IgD-negative memory B cell (primary cell): Measurements from ENCODE around the gene ZNF687. TPM values are rescaled to one million over a fixed set of nuclear protein-coding genes. Genes with fewer than 3 reads are reported as not detected.
"Not testable (repeated sequence)": the region's sequence is repeated elsewhere in the genome, so short reads cannot be mapped to it uniquely, and the experiment has no call there.

Source experiments
- H3K27ac Mint-ChIP-seq, 3 donors: one replicate each; pipeline ENCODE4 v1.8.0; 2020 to 2022; ENCODE audit warnings: mild to moderate bottlenecking in 3 of 3, mixed read lengths in 3 of 3, moderate library complexity in 1 of 3
- H3K27me3 Mint-ChIP-seq: one replicate; pipeline ENCODE4 v1.8.0; 2021; ENCODE audit warnings: mixed read lengths
- H3K36me3 Mint-ChIP-seq: one replicate; pipeline ENCODE4 v1.8.0; 2020; ENCODE audit warnings: mild to moderate bottlenecking, mixed read lengths
- H3K4me1 Mint-ChIP-seq, 3 donors: one replicate each; pipeline ENCODE4 v1.8.0; 2020 to 2022; ENCODE audit warnings: mixed read lengths in 3 of 3, mild to moderate bottlenecking in 1 of 3
- H3K4me3 Mint-ChIP-seq, 4 donors: one replicate each; pipeline ENCODE4 v1.8.0; 2020 to 2022; ENCODE audit warnings: mild to moderate bottlenecking in 4 of 4, mixed read lengths in 4 of 4, moderate library complexity in 3 of 4
- H3K9me3 Mint-ChIP-seq, 3 donors: one replicate each; pipeline ENCODE4 v1.8.0; 2020 to 2021; ENCODE audit warnings: mixed read lengths in 3 of 3, mild to moderate bottlenecking in 1 of 3
- polyA plus RNA-seq: library from polyadenylated mRNA; unstranded; fragments of 300-500 nt; fragmentation: Illumina TruSeq; gene quantifications from one replicate; pipeline ENCODE4 v1.2.3, GENCODE V29; 2021

The ZNF687 gene
- polyA plus RNA-seq, 1 donor from 2014 or later: 3.0 TPM

DNA sequence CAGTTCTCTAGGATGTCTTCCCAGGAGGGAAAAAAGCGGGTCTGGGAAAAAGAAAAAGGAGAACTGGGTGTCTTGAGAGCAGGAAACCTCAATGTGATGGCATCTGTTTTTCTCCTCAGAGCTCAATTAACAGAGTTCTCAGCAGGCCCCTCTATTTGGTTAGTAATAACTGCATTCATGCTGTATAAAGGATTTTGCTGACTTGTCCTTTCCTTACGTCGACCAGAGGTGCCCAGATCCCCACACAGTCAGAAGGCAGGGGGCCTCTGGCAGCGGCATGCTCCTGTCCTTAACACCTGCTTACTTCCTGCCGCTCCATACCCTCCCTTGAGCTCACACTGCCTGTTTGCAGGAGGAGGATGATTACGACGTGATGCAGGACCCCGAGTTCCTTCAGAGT, 15.3 kb upstream of the ZNF687 start:
- no peak overlapping the region for H3K4me3 Mint-ChIP-seq

DNA sequence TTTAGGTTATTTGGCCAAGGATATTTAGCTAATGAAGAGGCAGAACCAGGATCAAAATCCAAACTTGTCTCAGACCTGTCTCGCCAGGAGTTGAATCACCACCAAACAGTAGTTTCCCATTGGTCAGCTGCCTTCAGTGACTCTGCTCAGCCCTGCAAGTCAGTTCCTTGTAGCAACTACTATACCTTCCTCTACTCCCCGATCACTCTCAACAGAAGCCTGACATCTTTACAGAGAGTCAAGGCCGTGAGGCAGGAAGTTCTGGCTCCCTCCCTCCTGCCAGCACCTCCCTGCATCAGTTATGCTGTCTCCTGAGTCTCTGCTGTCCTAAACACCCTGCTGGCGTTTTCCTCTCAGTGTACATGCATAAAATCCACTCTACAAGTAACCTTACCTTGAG, 14.3 kb upstream of the ZNF687 start:
- Mint-ChIP-seq H3K27ac (no peak overlapping the region), H3K27me3 (no peaks in the 10 kb centered on the region), H3K9me3 (no peaks in the 10 kb centered on the region), H3K4me1 (peaks cover 5% of the 10 kb centered on the region in 3 donors), H3K36me3 (peaks cover 6% of the 10 kb centered on the region), H3K4me3 (no peak overlapping the region)

More for the DNA sequence above, 15.3 kb upstream of the ZNF687 start:
- Mint-ChIP-seq H3K9me3 (no peaks in the 10 kb centered on the region), H3K4me1 (peaks cover 5% of the 10 kb centered on the region in 3 donors), H3K27ac (peak overlapping the region in 1 of 3 donors; percentile 52), H3K27me3 (no peaks in the 10 kb centered on the region), H3K36me3 (peaks cover 5% of the 10 kb centered on the region)

DNA sequence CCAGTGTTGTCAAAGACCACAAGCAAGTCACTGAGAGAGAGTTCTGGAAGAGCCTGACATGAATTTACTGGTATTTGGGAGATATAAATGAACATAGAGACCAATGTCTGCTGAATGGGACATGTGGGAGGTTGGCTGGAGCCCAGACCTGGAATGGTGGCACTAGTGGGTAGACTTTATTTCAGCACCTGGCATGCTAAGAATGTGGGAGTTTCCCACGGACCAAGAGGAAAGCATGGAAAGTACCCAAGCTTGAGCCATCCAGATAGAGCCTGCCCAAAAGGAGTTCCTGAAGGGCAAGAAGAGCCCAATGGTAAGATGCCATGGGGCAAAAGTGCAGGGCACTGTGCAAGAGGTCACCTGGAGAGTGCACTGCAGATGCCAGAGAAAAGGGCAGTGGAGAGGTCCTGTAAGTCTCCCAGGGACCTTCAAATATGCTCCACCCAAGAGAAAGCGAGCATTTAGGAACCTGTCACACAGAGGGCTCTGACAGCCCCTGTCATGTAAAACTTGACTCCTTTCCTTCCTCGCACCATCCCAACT, 8.1 kb upstream of the ZNF687 start:
- H3K4me1 Mint-ChIP-seq: peaks cover 12 to 19% (median 14%) of the 10 kb centered on the region in 3 donors
- no peaks in the 10 kb centered on the region for H3K27me3 Mint-ChIP-seq
- H3K9me3 Mint-ChIP-seq: no peaks in the 10 kb centered on the region
- H3K4me3 Mint-ChIP-seq: peak overlapping the region in 2 of 4 donors; percentile 17 to 24
- no peak overlapping the region for H3K27ac Mint-ChIP-seq
- H3K36me3 Mint-ChIP-seq: peaks cover 7% of the 10 kb centered on the region

DNA sequence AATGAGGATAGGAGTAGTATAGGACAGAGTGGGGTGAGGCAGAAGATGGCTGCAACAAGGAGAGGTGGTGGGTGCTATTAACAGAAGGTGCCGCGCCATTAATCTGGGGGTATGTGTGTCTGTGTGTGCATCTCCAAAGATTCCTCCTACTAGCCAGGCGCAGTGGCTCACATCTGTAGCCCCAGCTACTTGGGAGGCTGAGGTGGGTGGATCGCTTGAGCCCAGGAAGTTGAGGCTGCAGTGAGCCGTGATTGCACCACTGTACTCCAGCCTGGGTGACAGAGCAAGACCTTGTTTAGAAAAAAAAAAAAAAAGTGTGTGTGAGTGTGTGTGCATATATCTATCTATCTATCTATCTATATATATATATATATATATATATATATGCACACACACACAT, 6.8 kb upstream of the ZNF687 start:
- not testable (repeated sequence) for H3K27me3 Mint-ChIP-seq, H3K36me3 Mint-ChIP-seq, H3K4me3 Mint-ChIP-seq, H3K9me3 Mint-ChIP-seq, H3K27ac Mint-ChIP-seq
- peaks cover 12 to 20% (median 14%) of the 10 kb centered on the region in 3 donors for H3K4me1 Mint-ChIP-seq

DNA sequence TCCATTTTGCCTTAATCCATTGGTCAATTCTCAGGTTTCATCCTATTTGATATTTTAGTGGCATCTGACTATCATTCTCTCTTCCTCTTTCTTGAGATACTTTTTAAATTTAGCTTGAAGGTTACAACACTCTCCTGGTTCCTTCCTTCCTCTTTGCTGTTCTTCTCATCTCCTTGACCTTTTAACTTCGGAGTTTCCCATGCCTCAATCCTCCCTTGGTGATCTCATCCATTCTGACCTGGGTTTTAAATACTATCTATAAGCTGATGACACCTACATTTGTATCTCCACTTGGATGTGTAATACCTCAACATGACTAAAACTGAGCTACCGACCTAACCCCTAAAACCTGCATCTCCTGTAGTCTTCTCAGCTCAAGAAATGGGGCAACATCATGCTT, 4.8 kb upstream of the ZNF687 start:
- peaks cover 14 to 23% (median 18%) of the 10 kb centered on the region in 3 donors for H3K4me1 Mint-ChIP-seq

DNA sequence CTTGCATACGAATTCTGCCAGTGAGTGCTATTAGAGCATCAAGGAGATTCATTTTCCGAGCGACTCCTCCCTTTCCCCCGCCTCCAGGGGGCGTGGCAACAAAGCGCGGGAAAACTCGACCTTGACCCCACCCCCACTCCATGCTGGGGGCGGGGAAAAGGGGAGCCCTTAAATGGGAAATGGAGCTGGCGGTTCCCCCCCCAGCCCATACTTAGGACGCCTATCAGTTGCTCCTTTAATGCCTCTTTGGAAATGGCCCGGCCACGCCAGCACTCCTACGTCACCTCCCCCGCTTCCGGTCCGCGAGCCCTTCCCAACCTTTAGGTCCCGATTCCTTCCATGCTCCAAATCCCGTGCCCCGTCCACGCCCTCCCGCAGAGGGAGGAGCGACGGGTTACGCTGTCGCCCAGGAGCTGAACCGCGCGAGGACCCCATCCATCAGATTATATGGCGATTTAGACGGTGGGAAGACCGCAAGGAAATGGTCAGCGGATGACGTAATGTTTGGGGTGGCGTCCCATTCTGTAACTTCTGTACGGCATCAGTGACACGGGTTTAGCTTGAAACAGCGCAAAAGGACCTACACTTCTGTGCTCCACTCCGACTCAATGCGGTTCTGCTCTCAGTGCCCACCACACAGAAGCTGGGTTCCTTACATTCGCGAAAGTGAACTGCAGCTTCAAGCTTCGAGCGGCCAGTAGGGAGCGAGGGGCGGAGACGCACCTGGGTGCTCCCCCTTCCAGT, 702 bp upstream of the ZNF687 start:
- peaks cover 28 to 34% (median 32%) of the 10 kb centered on the region in 3 donors for H3K4me1 Mint-ChIP-seq
- peaks cover 3% of the 10 kb centered on the region for H3K36me3 Mint-ChIP-seq
- peak overlapping the region; percentile 91 to 99 (median 98) for H3K4me3 Mint-ChIP-seq
- H3K27ac Mint-ChIP-seq: peak overlapping the region; percentile 91 to 99 (median 93)
- H3K27me3 Mint-ChIP-seq: no peaks in the 10 kb centered on the region
- no peaks in the 10 kb centered on the region for H3K9me3 Mint-ChIP-seq

More for the DNA sequence above, 4.8 kb upstream of the ZNF687 start:
- H3K4me3 Mint-ChIP-seq: peak overlapping the region; percentile 44 to 86 (median 64)
- peak overlapping the region; percentile 15 to 81 (median 50) for H3K27ac Mint-ChIP-seq
- no peaks in the 10 kb centered on the region for H3K27me3 Mint-ChIP-seq
- H3K36me3 Mint-ChIP-seq: peaks cover 5% of the 10 kb centered on the region
- H3K9me3 Mint-ChIP-seq: no peaks in the 10 kb centered on the region

DNA sequence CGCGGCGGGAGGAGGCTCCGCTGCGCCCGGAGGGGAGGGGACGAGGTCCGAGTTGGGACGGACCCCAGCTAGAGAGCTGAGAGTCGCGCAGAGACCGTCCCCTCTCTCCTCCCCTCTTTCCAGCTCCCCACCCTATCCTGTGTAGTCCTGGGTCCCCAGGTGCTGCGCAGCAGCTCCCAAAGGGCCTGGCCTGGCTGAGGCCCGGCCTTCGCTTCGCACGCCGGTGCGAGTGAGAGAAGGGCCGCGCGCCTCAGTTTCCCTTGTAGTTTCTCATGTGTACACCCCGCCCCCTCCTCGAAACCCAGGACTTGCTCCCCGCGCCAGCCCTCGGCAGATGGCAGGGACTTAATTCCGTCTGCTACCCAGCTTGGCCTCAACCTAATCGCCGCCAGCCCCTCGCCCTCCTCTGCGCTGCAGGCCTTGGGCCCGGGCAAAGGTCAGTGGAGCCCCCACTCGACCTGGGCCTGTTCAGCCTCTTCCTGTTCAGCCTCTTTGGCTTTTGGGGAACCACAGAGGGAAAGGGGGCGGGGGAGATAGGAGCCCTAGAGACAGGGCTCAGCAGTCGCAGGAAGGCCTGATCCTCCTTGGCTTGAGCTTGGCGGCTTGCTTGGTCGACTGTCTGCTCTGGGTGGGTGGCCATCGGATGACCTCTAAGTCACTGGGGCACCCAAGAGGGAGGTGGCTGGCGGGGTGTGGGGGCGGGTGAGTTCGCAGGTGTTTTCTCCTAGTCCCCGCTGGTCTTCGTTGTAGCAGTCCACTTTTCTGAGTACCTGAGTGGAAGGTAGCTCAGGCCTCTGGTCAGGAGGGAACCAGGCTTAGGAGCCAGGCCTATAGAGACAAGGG, 1.0 kb downstream of the ZNF687 start:
- no peaks in the 10 kb centered on the region for H3K36me3 Mint-ChIP-seq
- H3K27ac Mint-ChIP-seq: peak overlapping the region; percentile 93 to 97 (median 95)
- no peaks in the 10 kb centered on the region for H3K27me3 Mint-ChIP-seq
- peak overlapping the region; percentile 91 to 99 (median 98) for H3K4me3 Mint-ChIP-seq
- H3K4me1 Mint-ChIP-seq: peaks cover 15 to 23% (median 18%) of the 10 kb centered on the region in 3 donors
- H3K9me3 Mint-ChIP-seq: no peaks in the 10 kb centered on the region

DNA sequence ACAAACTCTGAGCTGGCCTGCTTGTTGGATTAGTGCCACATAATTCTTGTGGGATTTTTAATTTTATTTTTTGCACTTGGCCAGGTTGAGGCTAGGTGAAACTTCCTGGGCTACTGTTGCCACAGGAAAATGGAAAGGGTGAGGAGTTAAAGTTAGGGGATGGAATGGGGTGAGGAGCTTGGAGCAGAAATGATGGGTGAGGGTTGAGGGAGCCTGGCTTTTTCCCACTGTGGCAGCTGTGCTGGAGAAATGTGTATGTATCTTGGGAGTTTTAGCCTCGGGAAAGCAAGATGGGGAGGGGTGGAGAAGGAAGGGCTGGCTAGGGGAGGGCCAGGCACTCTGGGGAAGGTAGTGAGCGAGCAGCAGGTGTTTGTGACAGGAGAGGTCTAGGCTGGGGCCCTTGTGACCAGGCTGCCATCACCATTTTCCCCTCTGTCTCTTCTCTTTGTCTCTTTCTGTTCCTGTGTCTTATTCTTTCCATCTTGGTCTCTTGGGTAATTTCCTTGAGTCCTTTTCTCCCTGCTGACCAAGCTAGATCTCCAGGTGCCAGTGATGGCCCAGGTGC, 2.0 kb downstream of the ZNF687 start:
- Mint-ChIP-seq H3K36me3 (no peaks in the 10 kb centered on the region), H3K4me3 (peak overlapping the region; percentile 43 to 99 (median 94)), H3K9me3 (no peaks in the 10 kb centered on the region), H3K27ac (peak overlapping the region in 2 of 3 donors; percentile 93 to 97), H3K27me3 (no peaks in the 10 kb centered on the region), H3K4me1 (peaks cover 18 to 28% (median 21%) of the 10 kb centered on the region in 3 donors)

DNA sequence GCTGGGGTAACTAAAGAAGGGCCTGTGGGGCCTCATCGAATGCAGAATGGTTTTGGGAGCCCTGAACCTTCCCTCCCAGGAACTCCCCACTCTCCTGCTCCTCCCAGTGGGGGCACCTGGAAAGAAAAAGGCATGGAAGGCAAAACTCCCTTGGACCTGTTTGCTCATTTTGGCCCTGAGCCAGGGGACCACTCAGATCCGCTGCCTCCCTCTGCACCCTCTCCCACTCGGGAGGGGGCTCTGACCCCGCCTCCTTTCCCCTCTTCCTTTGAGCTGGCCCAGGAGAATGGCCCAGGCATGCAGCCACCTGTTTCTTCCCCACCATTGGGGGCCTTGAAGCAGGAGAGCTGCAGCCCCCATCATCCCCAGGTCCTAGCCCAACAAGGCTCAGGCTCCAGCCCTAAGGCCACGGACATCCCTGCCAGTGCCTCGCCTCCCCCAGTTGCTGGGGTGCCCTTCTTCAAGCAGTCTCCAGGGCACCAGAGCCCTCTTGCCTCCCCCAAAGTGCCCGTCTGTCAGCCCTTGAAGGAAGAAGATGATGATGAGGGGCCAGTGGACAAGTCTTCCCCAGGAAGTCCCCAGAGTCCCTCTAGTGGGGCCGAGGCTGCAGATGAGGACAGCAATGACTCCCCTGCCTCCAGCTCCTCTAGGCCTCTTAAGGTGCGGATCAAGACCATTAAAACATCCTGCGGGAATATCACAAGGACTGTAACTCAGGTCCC, 4.7 kb downstream of the ZNF687 start:
- no peaks in the 10 kb centered on the region for H3K36me3 Mint-ChIP-seq
- peaks cover 14 to 27% (median 16%) of the 10 kb centered on the region in 3 donors for H3K4me1 Mint-ChIP-seq
- H3K4me3 Mint-ChIP-seq: peak overlapping the region in 2 of 4 donors; percentile 5 to 39
- no peaks in the 10 kb centered on the region for H3K9me3 Mint-ChIP-seq
- H3K27ac Mint-ChIP-seq: peak overlapping the region in 1 of 3 donors; percentile 48
- H3K27me3 Mint-ChIP-seq: no peaks in the 10 kb centered on the region

DNA sequence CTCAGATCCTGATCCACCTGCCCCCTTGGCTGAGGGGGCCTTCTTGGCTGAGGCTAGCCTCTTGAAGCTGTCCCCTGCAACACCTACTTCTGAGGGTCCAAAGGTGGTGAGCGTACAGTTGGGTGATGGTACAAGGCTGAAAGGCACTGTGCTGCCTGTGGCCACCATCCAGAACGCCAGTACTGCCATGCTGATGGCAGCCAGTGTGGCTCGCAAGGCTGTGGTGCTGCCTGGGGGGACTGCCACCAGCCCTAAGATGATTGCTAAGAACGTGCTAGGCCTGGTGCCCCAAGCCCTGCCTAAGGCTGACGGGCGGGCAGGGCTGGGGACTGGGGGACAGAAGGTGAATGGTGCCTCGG, 5.2 kb downstream of the ZNF687 start:
- Mint-ChIP-seq H3K27me3 (no peaks in the 10 kb centered on the region), H3K36me3 (no peaks in the 10 kb centered on the region)

DNA sequence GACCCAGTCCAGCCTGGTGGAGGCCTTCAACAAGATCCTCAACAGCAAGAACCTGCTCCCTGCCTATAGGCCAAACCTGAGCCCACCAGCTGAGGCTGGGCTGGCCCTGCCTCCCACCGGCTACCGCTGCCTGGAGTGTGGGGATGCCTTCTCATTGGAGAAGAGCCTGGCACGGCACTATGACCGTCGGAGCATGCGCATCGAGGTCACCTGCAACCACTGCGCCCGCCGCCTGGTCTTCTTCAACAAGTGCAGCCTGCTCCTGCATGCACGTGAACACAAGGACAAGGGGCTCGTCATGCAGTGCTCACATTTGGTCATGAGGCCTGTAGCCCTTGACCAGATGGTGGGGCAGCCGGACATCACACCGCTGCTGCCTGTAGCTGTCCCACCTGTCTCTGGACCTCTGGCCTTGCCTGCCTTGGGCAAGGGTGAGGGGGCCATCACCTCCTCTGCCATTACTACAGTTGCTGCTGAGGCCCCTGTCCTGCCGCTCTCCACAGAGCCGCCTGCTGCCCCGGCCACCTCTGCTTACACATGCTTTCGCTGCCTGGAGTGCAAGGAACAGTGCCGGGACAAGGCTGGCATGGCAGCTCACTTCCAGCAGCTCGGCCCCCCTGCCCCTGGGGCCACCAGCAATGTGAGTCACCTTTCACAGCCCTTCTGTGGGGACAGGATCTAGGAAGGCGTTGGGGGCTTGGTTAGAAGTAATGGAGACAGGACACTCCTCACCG, 5.8 kb downstream of the ZNF687 start:
- H3K27ac Mint-ChIP-seq: peak overlapping the region in 1 of 3 donors; percentile 83
- H3K9me3 Mint-ChIP-seq: no peaks in the 10 kb centered on the region
- H3K27me3 Mint-ChIP-seq: no peaks in the 10 kb centered on the region
- no peaks in the 10 kb centered on the region for H3K36me3 Mint-ChIP-seq
- H3K4me1 Mint-ChIP-seq: peaks cover 14 to 27% (median 16%) of the 10 kb centered on the region in 3 donors
- H3K4me3 Mint-ChIP-seq: peak overlapping the region in 1 of 4 donors; percentile 61

More for the DNA sequence above, 5.2 kb downstream of the ZNF687 start:
- peak overlapping the region in 1 of 4 donors; percentile 5 for H3K4me3 Mint-ChIP-seq
- no peaks in the 10 kb centered on the region for H3K9me3 Mint-ChIP-seq
- peaks cover 14 to 27% (median 16%) of the 10 kb centered on the region in 3 donors for H3K4me1 Mint-ChIP-seq
- H3K27ac Mint-ChIP-seq: peak overlapping the region in 1 of 3 donors; percentile 48

DNA sequence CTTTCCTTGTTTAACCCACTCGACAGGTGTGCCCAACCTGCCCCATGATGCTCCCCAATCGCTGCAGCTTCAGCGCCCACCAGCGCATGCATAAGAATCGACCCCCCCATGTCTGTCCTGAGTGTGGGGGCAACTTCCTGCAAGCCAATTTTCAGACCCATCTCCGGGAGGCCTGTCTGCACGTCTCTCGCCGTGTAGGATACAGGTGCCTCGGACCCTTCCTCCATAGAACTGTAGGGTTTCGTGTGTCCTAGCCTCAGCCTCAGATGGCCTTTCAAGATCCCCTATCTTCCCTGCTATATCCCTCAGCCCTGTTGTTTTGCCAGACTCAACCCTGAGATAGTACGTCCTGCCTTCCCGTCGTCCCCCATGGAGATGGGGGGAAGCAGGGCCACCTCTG, 6.4 kb downstream of the ZNF687 start:
- Mint-ChIP-seq H3K4me3 (peak overlapping the region in 1 of 4 donors; percentile 61), H3K36me3 (no peaks in the 10 kb centered on the region), H3K9me3 (no peaks in the 10 kb centered on the region), H3K27ac (peak overlapping the region in 1 of 3 donors; percentile 83), H3K27me3 (no peaks in the 10 kb centered on the region), H3K4me1 (peaks cover 11 to 22% (median 16%) of the 10 kb centered on the region in 3 donors)

DNA sequence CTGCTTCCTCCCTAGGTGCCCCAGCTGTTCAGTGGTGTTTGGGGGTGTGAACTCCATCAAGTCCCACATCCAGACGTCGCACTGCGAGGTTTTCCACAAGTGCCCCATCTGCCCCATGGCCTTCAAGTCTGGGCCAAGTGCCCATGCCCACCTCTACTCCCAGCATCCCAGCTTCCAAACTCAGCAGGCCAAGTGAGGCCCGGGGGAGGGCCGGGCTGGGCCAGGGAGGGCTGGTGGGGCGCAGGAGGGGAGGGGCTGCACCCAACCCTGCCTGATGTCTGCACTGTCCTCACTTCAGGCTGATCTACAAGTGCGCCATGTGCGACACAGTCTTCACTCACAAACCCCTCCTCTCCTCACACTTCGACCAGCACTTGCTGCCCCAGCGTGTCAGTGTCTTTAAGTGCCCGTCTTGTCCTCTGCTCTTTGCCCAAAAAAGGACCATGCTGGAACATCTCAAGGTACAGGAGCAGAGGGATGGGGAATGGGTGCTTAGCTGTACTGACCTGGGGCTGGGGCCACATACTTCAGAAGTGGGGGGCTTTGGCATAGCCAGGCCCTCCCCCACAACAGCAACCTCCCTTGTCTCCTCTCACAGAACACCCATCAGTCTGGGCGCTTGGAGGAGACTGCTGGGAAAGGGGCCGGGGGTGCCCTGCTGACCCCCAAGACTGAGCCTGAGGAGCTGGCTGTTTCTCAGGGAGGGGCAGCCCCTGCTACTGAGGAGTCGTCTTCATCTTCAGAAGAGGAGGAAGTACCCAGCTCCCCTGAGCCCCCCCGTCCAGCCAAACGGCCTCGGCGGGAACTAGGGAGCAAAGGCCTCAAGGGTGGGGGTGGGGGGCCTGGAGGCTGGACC, 7.2 kb downstream of the ZNF687 start:
- peak overlapping the region in 1 of 4 donors; percentile 61 for H3K4me3 Mint-ChIP-seq
- no peaks in the 10 kb centered on the region for H3K36me3 Mint-ChIP-seq
- no peaks in the 10 kb centered on the region for H3K27me3 Mint-ChIP-seq
- peak overlapping the region; percentile 14 to 83 (median 69) for H3K27ac Mint-ChIP-seq
- H3K4me1 Mint-ChIP-seq: peaks cover 4 to 14% (median 10%) of the 10 kb centered on the region in 3 donors
- H3K9me3 Mint-ChIP-seq: no peaks in the 10 kb centered on the region
